G401 (cell line): ENCODE measurements around the gene HOXD3. TPM values are rescaled to one million over a fixed set of nuclear protein-coding genes. Genes with fewer than 3 reads are reported as not detected.
A peak's percentile ranks its signal among the peaks of the same experiment; 100 is the strongest.

Experiments used
- DNase-seq: peaks from one replicate; pipeline ENCODE4 v3.0.0-alpha.2; 2015; ENCODE audit warnings: low spot score
- in situ Hi-C: cut with HindIII; loops from 2 replicates; pipeline ENCODE4 v1.10.0; 2016; ENCODE audit warnings: low sequenced_read_pairs, mixed read lengths
- total RNA-seq: library from RNA; depleted of rRNA; stranded (reverse); fragments of >200 nt; shearing (Covaris generic); gene quantifications from 2 replicates; pipeline ENCODE4 v1.2.3, GENCODE V29; 2014; rRNA removed

HOXD3 gene
- 1.8 and 6.5 TPM in 2 replicates for total RNA-seq

GRCh38 chr2:176156807-176157498 is at the start of gene HOXD3:
HOXD3 (plus strand) TSS chr2:176157307; CDS start chr2:176169115, 11,808 bp downstream.
- DNase-seq: no peak
- in situ Hi-C loops: no loop called here

- in situ Hi-C loops: no loop called here
- DNase-seq: no peak
Measured at GRCh38 chr2:176107731-176108181, 49.4 kb upstream of the HOXD3 start.

- no peak for DNase-seq
- in situ Hi-C loops: no loop called here
Measured at GRCh38 chr2:176109192-176109901, 47.8 kb upstream of the HOXD3 start.

- DNase-seq: no peak
- in situ Hi-C loops: no loop called here
Measured at GRCh38 chr2:176109946-176110345, 47.2 kb upstream of the HOXD3 start.

GRCh38 chr2:176110415-176111308 is 46.4 kb upstream of the HOXD3 start:
- no peak for DNase-seq
- in situ Hi-C loops: no loop called here

GRCh38 chr2:176111309-176111663 is 45.8 kb upstream of the HOXD3 start:
- in situ Hi-C loops: no loop called here
- DNase-seq: peak; percentile 40

- in situ Hi-C loops: no loop called here
- no peak for DNase-seq
Measured at GRCh38 chr2:176111846-176112374, 45.2 kb upstream of the HOXD3 start.

GRCh38 chr2:176112375-176113302 is 44.5 kb upstream of the HOXD3 start:
- in situ Hi-C loops: no loop called here
- DNase-seq: no peak

- in situ Hi-C loops: no loop called here
- DNase-seq: no peak
Measured at GRCh38 chr2:176114120-176114929, 42.8 kb upstream of the HOXD3 start.

- in situ Hi-C loops: no loop called here
- no peak for DNase-seq
Measured at GRCh38 chr2:176114930-176115625, 42.0 kb upstream of the HOXD3 start.

- no peak for DNase-seq
- in situ Hi-C loops: no loop called here
Measured at GRCh38 chr2:176115883-176116813, 41.0 kb upstream of the HOXD3 start, which contains the start of gene HOXD10. HOXD10 (plus strand) TSS chr2:176116778; CDS start chr2:176116834, 56 bp downstream.

- no peak for DNase-seq
- in situ Hi-C loops: no loop called here
Measured at GRCh38 chr2:176117162-176117822, 39.8 kb upstream of the HOXD3 start.

GRCh38 chr2:176117823-176118371 is 39.2 kb upstream of the HOXD3 start:
- in situ Hi-C loops: no loop called here

GRCh38 chr2:176118601-176119339 is 38.3 kb upstream of the HOXD3 start:
- in situ Hi-C loops: no loop called here
- DNase-seq: no peak

More at GRCh38 chr2:176117823-176118371, 39.2 kb upstream of the HOXD3 start:
- DNase-seq: no peak
